Activated CD8-positive, alpha-beta memory T cell treated with anti-CD3 and anti-CD28 coated beads, Interleukin-2, amount 50 U/mL, for 4 hours (primary cell): ENCODE measurements around the gene CPZ.
"Not testable (repeated sequence)": the region's sequence is repeated elsewhere in the genome, so short reads cannot be mapped to it uniquely, and the experiment has no call there.

ENCODE experiments used
- DNase-seq: peaks from one replicate; pipeline ENCODE4 v3.0.0-alpha.2; 2020

Gene CPZ

GRCh38 chr4:8613421-8614364 lies 21.1 kb downstream of the CPZ start:
- DNase-seq: no peak

DNA sequence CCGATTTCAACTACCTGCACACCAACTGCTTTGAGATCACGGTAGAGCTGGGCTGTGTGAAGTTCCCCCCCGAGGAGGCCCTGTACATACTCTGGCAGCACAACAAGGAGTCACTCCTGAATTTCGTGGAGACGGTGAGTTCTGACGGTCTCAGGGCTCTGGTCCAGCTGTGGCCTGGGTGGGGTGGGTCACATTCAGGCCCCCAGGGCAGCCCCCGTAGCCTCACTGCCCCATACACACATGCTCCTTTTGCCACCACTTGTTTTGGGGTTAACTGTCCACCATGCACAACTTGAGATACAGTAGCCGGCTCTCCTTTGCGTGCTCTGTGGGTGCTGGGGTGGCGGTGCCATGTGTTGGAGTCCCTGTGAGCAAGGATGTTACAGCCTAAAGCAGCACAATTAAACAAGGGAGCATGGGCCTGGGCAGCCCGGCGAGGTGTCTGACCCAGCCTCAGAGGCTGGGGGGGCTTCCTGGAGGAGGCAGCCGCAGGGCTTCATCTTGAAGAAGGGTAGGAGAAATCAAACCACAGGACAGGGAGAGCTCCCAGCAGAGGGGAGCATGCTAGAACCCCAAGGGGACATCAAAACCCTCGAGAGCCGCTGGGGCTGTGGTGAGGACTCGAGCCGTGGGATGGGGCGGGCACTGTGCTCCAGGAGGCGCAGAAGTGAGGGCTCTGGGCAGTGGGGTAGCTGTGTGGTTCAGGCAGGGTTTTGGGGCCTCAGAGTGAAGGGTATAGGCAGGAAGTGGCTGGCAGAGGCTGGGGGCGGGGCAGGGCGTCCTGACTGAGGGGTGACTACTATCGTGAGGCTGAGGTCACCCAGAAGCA lies 22.0 kb downstream of the CPZ start:
- no peak for DNase-seq

DNA sequence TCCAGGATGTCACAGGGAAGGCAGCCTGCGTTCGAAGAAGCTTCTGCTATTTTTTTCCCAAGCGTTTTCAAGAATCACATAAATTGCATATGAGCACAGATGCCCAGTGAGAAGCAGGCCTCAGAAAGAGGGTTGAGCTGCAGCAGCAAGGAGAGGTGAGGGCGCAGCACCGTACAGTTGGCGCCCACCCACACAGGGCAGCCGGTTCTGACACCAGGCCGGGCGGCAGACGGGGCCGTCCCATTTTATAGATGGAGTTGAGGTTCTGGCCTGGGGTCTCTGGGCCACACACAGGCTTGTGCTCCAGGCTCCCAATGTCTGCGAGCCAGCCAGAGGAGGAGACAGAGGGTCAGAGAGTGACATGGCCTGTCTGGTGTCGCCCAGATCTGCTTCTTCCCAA lies 22.8 kb downstream of the CPZ start:
- DNase-seq: no peak

DNA sequence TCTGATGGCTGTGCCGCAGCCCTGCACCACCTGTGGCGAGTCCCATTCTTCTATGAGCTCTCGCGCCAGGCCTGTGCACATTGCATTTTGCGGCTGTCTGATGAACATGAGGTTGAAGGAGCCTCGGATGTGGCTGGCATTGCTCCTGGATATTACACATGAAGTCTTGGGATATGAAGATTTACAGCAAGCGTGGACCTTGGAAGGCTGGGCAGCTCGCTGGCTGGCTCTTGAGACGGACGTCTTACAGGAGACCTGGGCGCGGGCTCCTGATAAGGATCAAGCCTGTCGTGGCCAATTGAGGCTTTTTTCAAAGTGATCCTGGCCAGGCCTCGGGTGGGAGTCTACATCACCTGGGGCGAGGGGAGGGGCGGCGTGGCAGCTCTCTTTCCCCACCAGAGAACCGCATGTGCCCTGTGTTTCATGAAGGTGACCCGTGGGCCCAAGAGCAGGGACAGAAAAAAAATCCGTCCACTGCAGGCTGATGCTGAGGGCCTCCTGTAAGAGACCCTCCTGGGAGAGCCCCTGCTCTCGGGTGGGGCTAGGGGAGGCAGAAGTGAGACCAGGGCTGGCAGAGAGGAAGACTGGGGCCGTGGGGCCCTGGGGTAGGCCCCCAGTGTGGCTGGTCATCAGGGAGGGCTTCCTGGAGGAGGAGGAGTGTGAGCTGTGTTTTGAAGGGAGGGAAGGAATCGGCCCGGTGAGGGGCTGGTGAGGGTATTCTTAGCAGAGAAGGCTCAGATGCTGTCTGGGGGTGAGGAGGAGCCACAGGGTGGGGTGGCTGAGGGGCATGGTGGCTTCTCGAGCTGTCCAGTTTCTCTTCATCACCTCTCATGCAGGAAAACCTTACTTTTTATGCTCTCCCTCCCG lies 23.6 kb downstream of the CPZ start:
- DNase-seq: no peak

DNA sequence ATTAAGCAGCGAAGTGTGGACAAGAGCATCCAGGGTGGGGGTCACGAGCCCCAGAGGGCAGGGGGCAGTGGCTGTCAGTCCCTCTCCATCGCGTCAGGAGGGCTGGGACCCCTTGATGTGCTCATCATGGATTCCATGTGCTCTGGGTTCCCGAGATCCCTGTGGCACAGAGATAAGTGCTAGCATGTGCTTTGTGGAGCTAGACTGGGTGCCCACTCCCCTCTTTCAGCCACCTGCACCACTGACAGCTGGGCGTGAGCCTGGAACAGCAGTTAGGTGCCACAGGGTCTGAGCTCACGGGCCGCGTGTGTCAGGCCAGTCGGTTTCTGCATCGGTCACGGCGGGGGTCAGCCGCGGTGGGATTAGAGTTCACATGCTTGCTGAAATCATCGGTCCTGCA lies 24.3 kb downstream of the CPZ start:
- DNase-seq: no peak

- DNase-seq: no peak
Observed at GRCh38 chr4:8617486-8618040, 25.0 kb downstream of the CPZ start.

DNA sequence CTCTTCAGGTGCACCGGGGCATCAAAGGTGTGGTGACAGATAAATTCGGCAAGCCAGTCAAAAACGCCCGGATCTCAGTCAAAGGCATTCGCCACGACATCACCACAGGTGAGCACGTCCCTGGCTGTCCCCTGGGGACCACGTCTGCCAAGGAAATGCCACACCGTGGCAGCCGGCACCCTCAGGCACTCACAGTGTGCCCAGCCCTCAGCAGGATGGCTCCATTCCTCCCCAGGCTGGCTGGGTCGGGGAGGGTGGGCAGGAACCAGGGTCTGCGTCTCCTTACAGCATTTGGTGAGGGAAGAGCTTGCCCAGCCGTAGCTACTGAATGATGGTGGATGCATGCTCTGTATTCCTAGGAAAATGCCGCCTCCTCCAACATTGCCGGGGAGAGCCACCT lies 25.9 kb downstream of the CPZ start:
- DNase-seq: no peak

- DNase-seq: no peak
Observed at GRCh38 chr4:8618961-8619720, 26.6 kb downstream of the CPZ start.

DNA sequence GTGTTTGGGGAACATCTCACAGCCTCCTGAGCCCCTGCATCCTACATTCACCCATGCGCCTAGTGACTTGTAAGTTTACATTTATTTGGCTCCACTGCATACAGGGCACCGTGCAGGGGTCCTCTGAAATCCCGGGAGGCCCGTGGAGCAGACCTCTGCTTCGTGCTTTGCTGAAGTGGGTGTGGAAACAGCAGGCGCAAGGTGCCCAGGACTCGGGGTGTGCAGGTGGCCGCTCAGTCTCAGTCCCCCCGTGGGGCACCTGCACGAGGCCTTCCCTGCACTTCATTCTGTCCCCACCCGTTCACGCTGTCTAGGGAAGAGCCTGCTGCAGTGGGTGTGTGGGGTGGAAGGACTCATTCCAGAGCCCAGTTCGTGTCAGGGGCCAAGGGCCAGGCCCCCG lies 28.6 kb downstream of the CPZ start:
- not testable (repeated sequence) for DNase-seq

GRCh38 chr4:8624601-8625272 lies 32.2 kb downstream of the CPZ start:
- not testable (repeated sequence) for DNase-seq

DNA sequence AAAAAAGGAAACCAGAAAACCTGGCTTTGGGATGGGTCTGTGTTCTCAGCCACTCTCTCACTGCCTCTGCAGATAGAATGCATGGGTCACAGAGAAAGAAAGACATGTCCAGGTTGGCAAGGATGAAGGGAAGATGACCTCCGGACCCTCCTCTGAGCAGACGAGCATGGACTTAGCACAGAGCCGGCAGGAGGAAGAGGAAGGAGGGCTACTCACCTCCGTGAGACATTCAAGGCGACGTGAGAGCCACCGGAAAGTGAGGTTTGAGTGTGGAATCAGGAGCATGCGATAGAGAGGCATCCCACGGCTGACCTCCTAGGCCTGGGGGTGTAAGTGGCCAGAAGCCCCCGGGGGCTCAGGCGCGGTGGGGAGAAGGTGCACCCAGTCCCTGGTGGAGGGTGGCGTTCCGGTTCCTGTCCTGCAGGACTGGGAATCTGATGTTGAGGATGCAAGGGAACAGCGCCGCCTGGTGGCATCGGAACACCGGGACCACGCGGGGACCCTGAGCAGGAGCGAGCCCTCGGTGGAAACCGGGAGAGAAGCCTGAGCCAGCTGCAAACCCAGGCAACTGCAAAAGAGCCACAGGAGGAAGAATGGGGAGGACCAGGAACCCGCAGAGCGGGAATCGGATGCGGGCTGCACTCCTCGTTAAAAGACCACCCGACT lies 37.8 kb downstream of the CPZ start:
- DNase-seq: not testable (repeated sequence)

DNA sequence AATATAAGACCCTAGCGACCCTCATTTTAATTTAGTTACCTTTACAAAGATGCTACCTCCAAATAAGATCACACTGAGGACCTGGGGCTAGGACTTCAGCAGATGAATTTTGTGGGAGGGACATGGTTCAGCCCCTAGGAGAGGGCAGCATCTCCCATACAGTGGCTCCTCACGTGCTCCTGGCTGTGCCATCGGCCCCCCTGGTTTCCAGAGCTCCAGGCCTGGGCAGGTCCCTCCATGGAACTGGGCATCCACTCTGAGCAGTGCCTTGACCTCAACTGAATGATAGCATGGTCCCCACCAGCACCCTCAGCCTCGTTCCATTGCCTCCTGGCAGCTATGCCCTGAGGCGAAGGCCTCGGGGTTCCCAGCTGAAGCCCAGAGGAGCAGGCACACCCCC lies 39.3 kb downstream of the CPZ start:
- not testable (repeated sequence) for DNase-seq

GRCh38 chr4:8634773-8635172 lies 42.2 kb downstream of the CPZ start:
- not testable (repeated sequence) for DNase-seq

DNA sequence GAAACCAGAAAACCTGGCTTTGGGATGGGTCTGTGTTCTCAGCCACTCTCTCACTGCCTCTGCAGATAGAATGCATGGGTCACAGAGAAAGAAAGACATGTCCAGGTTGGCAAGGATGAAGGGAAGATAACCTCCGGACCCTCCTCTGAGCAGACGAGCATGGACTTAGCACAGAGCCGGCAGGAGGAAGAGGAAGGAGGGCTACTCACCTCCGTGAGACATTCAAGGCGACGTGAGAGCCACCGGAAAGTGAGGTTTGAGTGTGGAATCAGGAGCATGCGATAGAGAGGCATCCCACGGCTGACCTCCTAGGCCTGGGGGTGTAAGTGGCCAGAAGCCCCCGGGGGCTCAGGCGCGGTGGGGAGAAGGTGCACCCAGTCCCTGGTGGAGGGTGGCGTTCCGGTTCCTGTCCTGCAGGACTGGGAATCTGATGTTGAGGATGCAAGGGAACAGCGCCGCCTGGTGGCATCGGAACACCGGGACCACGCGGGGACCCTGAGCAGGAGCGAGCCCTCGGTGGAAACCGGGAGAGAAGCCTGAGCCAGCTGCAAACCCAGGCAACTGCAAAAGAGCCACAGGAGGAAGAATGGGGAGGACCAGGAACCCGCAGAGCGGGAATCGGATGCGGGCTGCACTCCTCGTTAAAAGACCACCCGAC lies 43.5 kb downstream of the CPZ start:
- not testable (repeated sequence) for DNase-seq

DNA sequence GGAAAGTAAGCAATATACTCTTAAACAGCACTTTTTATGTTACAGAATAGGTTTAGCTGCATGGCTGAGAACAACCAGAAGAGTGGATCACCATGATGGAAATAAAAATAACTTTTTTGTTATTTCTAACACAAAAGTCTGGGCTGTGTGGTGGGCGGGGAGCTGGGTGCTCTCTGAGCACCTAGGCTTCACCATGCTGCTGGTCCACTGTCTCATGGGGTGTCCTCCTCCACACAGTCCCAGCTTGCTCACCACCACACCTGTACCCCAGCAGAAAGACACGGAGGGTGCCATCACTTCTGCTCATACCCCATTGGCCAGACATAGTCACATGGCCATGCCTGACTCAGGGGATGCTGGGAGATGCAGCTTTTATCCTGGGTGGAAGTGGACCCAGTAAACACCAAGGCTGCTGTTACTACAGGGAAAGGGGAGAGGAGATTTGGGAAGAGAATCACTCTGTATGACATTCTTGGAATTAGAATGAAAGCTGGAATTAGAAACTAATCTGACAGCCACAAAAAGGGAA lies 45.0 kb downstream of the CPZ start:
- no peak for DNase-seq

- peak; percentile 5 for DNase-seq
Observed at GRCh38 chr4:8639021-8639420, 46.5 kb downstream of the CPZ start.

- DNase-seq: peak; percentile 7
Observed at GRCh38 chr4:8639777-8640720, 47.5 kb downstream of the CPZ start.

DNA sequence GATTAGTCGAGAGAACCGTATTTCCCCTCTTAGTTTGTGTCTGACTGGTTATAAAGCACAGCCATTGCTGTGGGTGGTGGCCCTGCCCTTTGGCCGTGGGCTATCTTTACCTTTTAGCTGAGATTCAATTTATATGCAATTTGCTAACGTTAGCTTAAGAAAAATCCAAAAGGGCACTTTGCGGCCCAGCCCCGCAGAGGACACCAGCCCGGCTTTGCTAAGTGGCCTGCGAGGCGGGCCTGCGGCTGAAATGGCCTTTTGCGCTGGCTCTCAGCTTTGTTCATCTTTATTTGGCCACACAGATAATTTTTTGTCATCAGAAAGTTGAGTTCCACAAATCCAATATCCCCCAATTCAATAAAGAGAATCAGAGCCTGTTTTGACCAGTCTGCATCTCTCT lies 48.3 kb downstream of the CPZ start:
- no peak for DNase-seq

DNA sequence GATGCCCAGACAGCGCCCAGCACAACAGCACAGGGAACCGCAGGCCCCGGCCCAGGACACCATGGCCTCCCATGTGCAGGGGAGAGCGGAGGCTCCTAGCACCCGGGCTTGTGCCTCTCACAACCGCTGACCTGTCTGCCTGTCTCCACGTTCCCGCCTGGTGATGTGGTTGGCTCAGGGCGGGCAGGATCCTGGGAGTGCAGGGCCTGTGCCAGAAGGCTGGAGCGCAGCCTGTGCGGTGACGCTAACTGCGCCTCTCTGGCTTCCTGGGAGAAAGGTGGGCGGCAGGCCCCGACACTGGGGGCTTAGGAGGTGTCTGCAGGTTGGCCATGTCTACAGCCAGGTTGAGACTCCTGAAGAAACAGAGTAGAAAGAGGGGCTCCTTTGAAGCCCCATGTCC lies 48.7 kb downstream of the CPZ start:
- peak; percentile 8 for DNase-seq
